Measurements from ENCODE around the gene FAM89B. TPM values are rescaled to one million over a fixed set of nuclear protein-coding genes. Genes with fewer than 3 reads are reported as not detected.
A peak's percentile ranks its signal among the peaks of the same experiment; 100 is the strongest.

The FAM89B gene
- total RNA-seq, 6 donors from 2014 or later, result 27.9 to 65.8 (median 45.3) TPM

DNA sequence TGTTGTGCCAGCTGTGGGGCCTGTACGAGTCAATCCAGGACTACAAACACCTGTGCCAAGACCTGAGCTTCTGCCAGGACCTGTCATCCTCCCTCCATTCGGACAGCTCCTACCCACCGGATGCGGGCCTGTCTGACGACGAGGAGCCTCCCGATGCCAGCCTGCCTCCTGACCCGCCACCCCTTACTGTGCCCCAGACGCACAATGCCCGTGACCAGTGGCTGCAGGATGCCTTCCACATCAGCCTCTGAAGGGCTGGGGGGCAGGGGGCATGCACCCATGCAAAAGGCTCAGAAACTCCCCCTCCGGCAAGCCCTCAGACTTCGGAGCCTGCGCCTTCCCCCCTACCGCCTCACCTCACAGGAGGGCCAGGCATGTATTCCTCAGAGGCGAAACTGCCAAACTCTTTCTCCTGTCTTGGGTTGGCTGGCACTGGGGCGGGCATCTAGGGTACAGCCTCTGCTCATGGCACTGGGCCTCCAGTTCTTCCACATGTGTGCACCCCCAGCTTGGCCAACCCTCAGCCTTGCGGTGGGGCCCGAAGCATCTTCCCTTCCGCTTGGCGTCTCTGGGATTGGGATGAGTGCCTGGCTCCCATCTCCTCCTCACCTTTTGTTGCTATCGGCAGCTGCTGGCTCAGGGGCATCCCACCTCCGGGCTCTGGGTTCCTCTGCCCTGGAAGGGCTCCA is 1.2 kb downstream of the FAM89B start:
- 27 to 34% methylated on average over 6 to 21 of the region's 22 CpGs for WGBS, 2 donors
- H3K27me3 ChIP-seq, result no peaks in the 10 kb centered on the region
- peak overlapping the region; percentile 93 to 98 (median 94) for H3K27ac ChIP-seq
- no peak for DNase-seq
- TF ChIP-seq, protein P1, sequence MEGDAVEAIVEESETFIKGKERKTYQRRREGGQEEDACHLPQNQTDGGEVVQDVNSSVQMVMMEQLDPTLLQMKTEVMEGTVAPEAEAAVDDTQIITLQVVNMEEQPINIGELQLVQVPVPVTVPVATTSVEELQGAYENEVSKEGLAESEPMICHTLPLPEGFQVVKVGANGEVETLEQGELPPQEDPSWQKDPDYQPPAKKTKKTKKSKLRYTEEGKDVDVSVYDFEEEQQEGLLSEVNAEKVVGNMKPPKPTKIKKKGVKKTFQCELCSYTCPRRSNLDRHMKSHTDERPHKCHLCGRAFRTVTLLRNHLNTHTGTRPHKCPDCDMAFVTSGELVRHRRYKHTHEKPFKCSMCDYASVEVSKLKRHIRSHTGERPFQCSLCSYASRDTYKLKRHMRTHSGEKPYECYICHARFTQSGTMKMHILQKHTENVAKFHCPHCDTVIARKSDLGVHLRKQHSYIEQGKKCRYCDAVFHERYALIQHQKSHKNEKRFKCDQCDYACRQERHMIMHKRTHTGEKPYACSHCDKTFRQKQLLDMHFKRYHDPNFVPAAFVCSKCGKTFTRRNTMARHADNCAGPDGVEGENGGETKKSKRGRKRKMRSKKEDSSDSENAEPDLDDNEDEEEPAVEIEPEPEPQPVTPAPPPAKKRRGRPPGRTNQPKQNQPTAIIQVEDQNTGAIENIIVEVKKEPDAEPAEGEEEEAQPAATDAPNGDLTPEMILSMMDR (IDR thresholded peaks at IDR 0.05), result no peak
- TF ChIP-seq POLR2AphosphoS5 (IDR thresholded peaks at IDR 0.05), result no peak
- TF ChIP-seq POLR2A (IDR thresholded peaks at IDR 0.05), result no peak
- TF ChIP-seq EP300 (IDR thresholded peaks at IDR 0.05), result no peak
- H3K4me1 ChIP-seq, result peaks cover 63 to 84% (median 76%) of the 10 kb centered on the region in 4 donors
- no peak for ATAC-seq (ENCODE audit: low FRiP score in 2 of 2)
- H3K9me3 ChIP-seq, result no peaks in the 10 kb centered on the region
- peaks cover 0 to 9% (median 0%) of the 10 kb centered on the region in 4 donors for H3K36me3 ChIP-seq
- peak overlapping the region; percentile 40 to 93 (median 86) for H3K4me3 ChIP-seq

DNA sequence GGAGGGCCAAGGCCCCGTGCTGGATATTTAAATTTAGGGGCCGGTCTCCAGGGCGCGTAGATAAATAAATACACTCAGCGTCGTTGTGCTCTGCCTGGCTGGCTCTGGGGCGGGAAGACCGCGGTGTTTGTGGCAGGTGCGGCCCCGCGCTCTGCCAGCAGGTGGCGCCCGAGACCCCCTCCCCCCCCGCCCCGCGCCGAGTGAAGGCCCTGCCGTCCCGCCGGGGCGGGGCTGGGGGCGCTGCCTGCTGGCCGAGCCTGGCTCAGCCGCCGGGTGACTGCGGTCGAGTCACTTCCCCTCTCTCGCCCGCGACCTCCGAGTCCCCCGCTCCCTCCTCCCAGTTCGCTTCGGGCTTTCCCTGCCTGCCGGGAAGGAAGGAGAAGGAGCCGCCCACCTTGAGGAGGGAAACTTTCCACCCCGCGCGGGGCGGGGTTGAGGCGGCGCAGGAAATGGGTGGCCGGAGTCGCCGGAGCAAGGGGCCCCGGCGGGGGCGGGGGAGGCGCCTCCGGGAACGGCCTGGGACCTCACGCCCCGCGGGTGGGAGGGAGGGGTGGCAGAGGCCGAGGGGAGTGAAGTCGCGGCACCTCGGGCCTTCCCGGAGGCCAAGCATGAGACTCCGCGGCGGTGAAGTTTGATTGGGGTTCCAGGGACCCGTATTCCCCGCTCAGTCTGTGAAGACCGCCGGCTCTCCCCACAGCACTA is 1.9 kb downstream of the FAM89B start:
- H3K27ac ChIP-seq, result peak overlapping the region; percentile 93 to 98 (median 94)
- WGBS, 2 donors, result 0 to 2% methylated on average over 6 to 27 of the region's 67 CpGs
- peaks cover 58 to 78% (median 74%) of the 10 kb centered on the region in 4 donors for H3K4me1 ChIP-seq

DNA sequence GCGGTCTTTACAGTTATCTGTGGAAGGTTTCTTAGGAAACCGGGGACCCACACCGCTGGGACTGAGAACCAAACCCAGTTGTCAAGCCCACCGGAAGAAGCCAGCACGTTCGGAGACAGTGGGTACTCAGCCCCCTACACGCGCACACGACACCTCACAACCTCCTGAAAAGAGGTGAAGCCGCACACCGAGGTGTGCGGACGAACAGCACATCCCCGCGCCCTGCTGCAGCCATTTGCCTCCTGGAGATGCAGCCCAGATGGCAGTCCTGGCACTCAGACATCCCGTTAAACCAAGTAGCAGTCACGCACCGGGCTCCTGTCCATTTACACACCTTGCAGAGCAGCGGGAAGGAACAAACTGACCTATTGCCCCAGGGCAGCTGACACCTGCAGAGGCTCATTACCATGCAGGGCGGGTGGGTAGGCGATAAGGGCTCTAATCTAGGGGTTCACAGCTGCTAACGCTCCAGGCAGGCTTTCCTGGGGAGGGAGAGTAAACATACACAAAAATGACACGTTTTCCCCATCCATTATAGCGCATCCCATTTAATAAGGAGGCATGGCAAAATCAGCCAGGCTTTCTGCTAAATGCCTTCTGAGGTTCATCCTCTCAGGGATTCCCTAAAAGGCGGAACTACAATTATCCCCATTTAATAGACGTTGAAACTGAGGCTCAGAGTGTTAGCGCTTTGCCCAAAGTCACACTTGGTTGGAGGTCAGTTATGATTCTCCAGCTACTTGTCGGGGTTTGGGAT is 2.7 kb downstream of the FAM89B start:
- TF ChIP-seq POLR2A (IDR thresholded peaks at IDR 0.05) (peak in 2 of 4 donors; percentile 10 to 11), EP300 (IDR thresholded peaks at IDR 0.05) (no peak)
- TF ChIP-seq, protein P1 (IDR thresholded peaks at IDR 0.05), result no peak
- H3K36me3 ChIP-seq, result peaks cover 0 to 23% (median 9%) of the 10 kb centered on the region in 4 donors
- DNase-seq, result peak; percentile 60 to 69
- peak overlapping the region; percentile 93 to 98 (median 94) for H3K27ac ChIP-seq
- H3K4me1 ChIP-seq, result peaks cover 56 to 74% (median 71%) of the 10 kb centered on the region in 4 donors
- 27 to 43% methylated on average over 6 to 27 of the region's 28 CpGs for WGBS, 2 donors
- peak overlapping the region; percentile 35 to 93 (median 86) for H3K4me3 ChIP-seq
- no peak for ATAC-seq (ENCODE audit: low FRiP score in 2 of 2)
- no peaks in the 10 kb centered on the region for H3K27me3 ChIP-seq
- no peaks in the 10 kb centered on the region for H3K9me3 ChIP-seq

More for the DNA sequence above, 1.9 kb downstream of the FAM89B start:
- Histone ChIP-seq H3K4me3 (peak overlapping the region; percentile 35 to 93 (median 86)), H3K36me3 (peaks cover 0 to 16% (median 2%) of the 10 kb centered on the region in 4 donors), H3K9me3 (no peaks in the 10 kb centered on the region), H3K27me3 (no peaks in the 10 kb centered on the region)
- peak; percentile 95 to 98 for DNase-seq
- ATAC-seq (ENCODE audit: low FRiP score in 2 of 2), result peak; percentile 72 to 77
- peak in 3 of 4 donors; percentile 63 to 94 (median 71) for TF ChIP-seq EP300 (IDR thresholded peaks at IDR 0.05)
- TF ChIP-seq POLR2A (IDR thresholded peaks at IDR 0.05), result peak in 1 of 4 donors; percentile 37
- TF ChIP-seq POLR2AphosphoS5 (IDR thresholded peaks at IDR 0.05), result peak; percentile 92 to 96
- TF ChIP-seq, protein P1 (IDR thresholded peaks at IDR 0.05), result peak; percentile 96 to 99 (median 97)

DNA sequence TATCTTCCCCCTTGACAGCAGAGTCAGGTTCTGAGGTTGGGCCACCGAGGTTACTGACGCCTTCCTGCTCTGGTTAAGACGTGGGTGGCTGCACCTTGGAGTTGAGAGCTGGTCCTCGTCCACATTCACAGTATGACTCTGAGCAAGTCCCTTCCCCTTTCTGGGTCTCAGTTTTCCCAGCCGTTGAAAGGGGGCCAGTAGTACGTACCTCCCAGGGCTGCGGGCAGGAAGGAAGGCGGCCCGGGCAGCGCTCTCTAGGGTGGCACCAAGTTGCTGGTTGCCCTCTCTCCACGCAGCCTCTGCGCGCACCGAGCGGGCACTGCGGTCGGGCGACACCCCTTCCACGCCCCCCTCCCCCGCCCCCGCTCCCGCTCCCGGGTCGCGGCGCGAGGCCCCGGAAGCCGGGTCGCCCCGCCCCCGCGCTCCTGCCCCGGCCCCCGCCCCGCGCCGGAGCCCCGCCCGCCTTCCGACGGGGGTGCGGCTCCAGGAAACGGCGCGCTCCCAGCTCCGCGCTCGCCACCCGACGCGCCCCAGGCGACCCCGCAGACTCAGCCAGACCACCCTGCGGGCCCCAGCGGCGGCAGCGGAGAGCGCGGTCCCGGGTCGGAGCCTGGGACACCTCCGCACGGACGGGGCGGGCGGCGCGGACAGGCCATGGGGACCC is 3.4 kb downstream of the FAM89B start, which contains the start of gene EHBP1L1:
Gene EHBP1L1 (plus strand): TSS at position 486 of the 664 bp plus-strand sequence. CDS start 250 bp downstream, outside the sequence.
- ATAC-seq (ENCODE audit: low FRiP score in 2 of 2) (peak; percentile 9 to 63), DNase-seq (peak; percentile 75 to 96)
- Histone ChIP-seq H3K36me3 (peaks cover 0 to 30% (median 16%) of the 10 kb centered on the region in 4 donors), H3K27ac (peak within 1 kb of the TSS; percentile 93 to 98 (median 94)), H3K9me3 (no peaks in the 10 kb centered on the region), H3K4me3 (peak within 1 kb of the TSS; percentile 49 to 93 (median 86)), H3K27me3 (no peaks in the 10 kb centered on the region), H3K4me1 (peaks cover 56 to 72% (median 70%) of the 10 kb centered on the region in 4 donors)
- 0 to 5% methylated on average over 1 to 13 of the region's 69 CpGs for WGBS, 2 donors
- TF ChIP-seq EP300 (IDR thresholded peaks at IDR 0.05) (no peak), POLR2A (IDR thresholded peaks at IDR 0.05) (peak in 2 of 4 donors; percentile 23 to 54), POLR2AphosphoS5 (IDR thresholded peaks at IDR 0.05) (peak; percentile 51 to 54)
- TF ChIP-seq, protein P1 (IDR thresholded peaks at IDR 0.05), result no peak
